Kidney glomerular epithelial cell (primary cell): ENCODE measurements around the gene SPAST.
"Not testable (repeated sequence)": the region's sequence is repeated elsewhere in the genome, so short reads cannot be mapped to it uniquely, and the experiment has no call there.

ENCODE experiments used
- DNase-seq: peaks from one replicate; lab custom pipeline; 2025; lab: John Stamatoyannopoulos, UW

SPAST gene, protein sequence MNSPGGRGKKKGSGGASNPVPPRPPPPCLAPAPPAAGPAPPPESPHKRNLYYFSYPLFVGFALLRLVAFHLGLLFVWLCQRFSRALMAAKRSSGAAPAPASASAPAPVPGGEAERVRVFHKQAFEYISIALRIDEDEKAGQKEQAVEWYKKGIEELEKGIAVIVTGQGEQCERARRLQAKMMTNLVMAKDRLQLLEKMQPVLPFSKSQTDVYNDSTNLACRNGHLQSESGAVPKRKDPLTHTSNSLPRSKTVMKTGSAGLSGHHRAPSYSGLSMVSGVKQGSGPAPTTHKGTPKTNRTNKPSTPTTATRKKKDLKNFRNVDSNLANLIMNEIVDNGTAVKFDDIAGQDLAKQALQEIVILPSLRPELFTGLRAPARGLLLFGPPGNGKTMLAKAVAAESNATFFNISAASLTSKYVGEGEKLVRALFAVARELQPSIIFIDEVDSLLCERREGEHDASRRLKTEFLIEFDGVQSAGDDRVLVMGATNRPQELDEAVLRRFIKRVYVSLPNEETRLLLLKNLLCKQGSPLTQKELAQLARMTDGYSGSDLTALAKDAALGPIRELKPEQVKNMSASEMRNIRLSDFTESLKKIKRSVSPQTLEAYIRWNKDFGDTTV

DNA sequence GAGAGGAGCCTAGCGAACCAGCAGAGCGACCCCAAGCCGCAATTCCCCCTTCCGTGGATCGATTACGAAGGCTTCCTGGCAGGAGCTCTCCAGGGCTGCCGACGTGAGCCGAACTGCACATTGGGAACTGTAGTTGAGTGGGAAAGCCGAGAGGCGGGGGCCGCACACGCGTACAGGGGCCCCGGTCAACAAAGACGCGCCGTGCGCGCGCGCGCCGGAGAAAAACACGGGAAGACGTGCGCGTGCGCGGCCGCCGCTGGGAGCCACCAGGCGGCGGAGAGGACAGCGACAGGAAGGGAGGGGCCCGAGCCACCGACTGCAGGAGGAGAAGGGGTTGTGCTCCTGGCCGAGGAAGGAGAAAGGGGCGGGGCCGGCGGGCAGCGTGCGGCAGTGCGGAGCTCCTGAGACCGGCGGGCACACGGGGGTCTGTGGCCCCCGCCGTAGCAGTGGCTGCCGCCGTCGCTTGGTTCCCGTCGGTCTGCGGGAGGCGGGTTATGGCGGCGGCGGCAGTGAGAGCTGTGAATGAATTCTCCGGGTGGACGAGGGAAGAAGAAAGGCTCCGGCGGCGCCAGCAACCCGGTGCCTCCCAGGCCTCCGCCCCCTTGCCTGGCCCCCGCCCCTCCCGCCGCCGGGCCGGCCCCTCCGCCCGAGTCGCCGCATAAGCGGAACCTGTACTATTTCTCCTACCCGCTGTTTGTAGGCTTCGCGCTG, at the start of gene SPAST:
Gene SPAST (plus strand): TSS at position 247 of the 711 bp plus-strand sequence. CDS start 276 bp downstream, at position 523.
- peak; percentile 98 for DNase-seq

DNA sequence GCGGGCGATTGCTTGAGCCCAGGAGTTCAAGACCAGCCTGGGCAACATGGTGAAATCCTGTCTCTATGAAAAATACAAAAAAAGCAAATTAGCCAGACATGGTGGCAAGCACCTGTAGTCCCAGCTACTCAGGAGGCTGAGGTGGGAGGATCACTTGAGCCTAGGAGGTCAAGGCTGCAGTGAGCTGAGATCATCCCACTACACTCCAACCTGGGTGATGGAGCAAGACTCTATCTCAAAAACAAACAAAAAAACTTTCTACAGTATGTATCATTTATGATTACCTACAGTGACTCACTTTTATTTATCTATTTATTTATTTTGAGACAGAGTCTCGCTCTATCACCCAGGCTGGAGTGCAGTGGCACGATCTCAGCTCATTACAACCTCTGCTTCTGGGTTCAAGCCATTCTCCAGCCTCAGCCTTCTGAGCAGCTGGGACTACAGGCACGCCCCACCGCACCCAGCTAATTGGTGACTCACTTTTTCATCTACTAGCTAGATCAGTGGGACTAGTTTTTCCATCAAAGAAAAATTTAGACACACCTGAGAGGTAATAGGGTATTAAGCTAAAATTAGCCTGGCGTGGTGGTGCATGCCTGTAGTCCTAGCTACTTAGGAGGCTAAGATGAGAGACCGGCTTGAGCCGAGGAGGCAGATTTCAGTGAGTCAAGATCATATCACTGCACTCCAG, 44.4 kb upstream of the SPAST start:
- peak; percentile 3 for DNase-seq

DNA sequence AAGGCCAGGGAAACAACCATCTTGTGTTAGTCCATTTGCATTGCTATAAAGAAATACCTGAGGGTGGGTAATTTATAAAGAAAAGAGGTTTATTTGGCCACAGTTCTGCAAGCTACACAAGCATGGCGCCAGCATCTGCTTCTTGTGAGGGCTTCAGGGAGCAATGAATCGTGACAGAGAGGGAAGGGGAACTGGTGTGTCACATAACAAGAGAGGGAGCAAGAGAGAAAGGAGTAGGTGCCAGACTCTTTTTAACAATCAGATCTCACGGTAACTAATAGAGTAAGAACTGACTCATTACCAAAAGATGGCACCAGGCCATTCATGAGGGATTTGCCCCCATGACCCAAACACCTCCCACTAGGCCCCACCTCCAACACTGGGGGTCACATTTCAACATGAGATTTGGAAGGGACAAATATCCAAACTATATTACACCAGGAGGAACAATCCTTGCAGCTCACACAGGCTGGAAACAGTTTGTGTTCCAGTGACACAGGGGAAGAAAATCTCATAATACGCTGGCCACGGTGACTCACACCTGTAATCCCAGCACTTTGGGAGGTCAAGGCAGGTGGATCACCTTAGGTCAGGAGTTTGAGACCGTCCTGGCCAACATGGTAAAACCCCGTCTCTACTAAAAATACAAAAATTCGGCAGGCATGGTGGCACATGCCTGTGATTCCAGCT, 29.0 kb upstream of the SPAST start:
- DNase-seq: not testable (repeated sequence)

DNA sequence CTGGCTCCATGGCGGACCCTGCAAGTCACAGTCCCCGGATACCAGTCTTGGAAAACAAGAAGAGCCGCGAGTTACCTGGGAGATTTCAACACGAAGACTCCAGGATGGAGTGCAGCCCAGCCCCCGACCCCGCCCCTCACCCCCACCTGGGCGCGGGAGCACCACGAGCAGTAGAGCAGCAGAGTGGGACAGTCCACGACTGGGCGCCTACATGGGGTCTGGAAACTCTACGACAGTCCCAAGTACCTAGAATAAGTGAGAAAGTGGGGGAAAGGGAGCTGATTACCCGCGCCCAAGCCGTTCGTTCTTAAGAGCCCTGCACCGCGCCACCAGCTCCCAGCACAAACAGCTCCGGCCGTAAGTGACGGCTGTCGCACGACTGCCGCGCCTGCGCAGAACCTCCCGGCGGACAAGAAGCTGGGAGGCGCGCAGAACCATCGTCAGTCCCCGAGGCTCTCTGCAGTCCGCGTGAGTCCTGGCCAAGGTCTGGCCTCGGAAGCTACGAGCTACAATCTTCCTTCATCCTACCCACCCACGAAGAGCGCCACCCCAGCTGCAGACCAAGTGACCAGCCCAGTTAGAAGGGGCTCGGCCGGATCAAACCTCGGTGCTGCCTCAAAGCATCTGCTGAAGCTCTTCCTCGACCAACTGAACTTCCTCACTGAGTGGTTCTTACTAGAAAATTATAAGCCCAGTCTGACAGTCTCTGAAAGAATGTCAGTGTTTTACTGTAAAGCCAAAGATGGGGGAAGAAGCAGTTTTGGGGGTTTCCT, 23.7 kb upstream of the SPAST start, which contains the start of gene DPY30:
Gene DPY30 (minus strand): TSS at position 359 of the 773 bp plus-strand sequence. CDS start 349 bp downstream, at position 10.
- peak; percentile 89 for DNase-seq

DNA sequence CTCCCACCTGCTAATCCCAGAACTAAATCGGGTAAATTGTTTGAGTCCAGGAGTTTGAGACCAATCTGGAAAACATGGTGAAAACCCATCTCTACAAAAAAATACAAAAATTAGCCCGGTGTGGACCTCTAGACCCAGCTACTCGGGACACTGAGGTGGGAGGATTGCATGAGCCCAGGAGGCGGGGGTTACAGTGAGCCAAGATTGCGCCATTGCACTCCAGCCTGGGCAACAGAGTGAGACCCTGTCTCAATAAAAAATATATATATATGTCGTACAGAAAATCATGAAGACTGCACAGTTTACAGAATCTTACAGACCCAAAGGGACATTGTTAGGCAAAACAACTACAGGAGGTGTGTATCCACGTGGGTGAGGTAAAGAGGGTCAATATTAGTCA, 19.8 kb upstream of the SPAST start:
- DNase-seq: no peak

DNA sequence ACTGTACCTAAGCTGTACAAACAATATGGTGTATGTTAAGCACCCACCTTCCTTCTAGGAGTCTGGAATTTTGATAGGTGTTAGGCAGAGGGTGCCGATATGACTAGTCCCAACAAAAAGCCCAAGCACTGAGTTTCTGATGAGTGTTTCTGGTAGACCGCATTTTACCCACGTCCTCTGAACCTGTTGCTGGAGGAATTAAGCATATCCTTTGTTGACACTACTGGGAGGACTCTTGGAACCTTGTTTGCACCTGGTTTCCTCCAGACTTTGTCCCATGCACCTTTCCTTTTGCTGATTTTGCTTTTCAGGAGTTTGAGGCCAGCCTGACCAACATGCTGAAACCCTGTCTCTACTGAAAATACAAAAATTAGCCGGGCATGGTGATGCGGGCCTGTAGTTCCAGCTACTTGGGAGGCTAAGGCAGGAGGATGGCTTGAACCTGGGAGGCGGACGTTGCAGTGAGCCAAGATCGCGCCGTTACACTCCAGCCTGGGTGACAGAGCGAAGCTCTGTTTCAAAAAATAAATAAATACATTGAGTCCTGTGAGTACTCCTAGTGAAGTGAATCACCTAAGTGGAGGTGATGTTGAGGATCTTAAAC, 11.4 kb upstream of the SPAST start:
- no peak for DNase-seq

DNA sequence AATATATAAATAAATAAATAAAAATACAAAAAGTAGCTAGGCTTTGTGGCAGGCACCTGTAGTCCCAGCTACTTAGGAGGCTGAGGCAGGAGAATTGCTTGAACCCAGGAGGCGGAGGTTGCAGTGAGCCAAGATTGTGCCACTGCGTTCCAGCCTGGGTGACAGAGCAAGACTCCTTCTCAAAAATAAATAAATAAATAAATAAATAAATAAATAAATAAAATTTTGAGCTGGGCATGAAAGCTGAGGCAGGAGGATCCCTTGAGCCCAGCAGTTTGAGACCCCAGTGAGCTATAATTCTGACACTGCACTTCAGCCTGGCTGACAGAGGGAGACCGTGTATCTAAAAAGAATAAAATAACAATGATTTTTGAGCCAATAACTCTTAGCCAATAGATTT, 8.8 kb upstream of the SPAST start:
- not testable (repeated sequence) for DNase-seq

DNA sequence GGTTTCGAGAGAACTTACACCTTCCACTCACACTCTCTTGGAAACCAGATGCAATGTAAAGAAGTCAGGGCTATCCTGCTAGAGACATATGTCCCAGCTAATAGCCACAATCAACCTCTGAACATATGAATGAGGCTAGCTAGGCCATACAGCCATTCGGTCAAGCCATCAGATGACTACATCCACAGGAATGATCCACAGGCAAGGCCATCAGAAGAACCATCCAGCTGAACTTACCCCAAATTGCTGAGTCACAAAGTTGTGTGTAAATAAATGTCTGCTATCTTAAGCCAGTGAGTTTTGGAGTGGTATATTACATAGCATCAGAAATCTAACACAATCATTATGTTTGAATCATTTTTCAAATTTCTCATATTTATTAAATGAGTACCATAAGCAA, 5.2 kb upstream of the SPAST start:
- no peak for DNase-seq

DNA sequence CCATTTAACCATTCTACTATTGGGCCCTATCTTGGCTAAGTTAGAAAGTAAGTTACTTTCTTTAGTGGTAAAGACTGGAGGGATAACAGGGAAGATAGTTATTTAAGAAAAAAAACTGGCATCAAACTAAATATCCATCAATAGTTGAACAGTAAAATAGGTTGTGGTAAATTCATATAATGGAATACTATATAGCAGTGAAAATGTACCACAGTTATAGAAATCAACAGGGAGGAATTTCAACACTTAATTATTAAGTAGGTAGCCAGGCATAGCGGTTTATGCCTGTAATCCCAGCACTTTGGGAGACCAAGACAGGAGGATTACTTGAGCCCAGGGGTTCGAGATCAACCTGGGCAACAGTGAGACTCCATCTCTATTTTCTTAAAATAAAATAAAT, 3.1 kb upstream of the SPAST start:
- no peak for DNase-seq

DNA sequence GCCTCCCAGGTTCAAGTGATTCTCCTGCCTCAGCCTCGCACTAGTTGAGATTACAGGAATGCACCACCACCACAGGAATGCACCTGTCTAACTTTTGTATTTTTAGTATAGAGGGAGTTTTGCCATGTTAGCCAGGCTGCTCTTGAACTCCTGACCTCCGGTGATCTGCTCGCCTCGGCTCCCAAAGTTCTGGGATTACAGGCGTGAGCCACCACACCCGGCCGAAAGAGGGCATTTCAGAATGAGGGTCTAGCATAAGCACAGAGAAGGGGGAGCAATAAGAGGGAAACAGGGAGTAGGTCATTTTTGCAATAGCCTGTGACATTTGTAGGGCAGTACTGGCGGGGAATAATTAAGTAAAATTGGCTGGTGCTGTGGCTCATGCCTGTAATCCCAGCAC, 1.9 kb upstream of the SPAST start:
- no peak for DNase-seq

DNA sequence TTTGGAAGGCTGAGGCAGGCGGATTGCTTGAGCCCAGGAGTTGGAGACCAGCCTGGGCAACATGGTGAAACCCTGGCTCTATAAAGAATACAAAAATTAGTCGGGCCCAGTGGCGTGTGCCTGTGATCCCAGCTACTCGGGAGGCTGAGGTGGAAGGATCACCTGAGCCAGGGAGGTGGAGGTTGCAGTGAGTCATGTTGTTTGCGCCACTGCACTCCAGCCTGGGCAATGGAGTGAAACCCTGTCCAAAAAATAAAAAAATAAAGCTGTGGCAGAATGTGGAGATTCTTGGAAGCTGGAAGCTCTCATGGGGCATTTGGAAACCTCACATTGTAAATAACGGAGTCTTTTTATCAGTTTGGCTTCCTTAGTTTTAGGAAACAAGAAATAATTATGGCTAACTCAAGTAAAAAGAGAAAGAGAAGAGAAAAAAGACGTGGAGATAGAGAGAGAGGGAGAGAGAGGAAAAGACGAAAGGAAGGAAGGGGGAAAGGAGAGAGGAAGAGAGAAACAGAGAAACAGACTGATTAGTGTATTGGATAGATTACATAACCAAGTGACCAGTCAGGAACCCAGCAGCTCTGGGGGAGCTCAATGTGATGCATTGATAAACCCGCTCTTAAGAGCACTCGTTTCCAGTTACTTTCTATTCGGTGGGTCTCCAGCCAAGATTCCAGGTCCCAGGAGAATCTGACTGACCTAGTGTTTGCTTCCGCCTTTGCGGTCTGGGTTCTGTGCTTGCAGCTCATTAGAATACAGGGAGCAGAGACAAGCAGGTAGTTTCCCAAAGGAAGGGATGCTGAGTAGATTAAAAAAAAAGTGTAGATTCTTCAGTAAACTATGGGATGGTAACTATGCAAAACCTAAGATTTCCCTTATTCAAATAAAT, 1.1 kb upstream of the SPAST start:
- DNase-seq: no peak

DNA sequence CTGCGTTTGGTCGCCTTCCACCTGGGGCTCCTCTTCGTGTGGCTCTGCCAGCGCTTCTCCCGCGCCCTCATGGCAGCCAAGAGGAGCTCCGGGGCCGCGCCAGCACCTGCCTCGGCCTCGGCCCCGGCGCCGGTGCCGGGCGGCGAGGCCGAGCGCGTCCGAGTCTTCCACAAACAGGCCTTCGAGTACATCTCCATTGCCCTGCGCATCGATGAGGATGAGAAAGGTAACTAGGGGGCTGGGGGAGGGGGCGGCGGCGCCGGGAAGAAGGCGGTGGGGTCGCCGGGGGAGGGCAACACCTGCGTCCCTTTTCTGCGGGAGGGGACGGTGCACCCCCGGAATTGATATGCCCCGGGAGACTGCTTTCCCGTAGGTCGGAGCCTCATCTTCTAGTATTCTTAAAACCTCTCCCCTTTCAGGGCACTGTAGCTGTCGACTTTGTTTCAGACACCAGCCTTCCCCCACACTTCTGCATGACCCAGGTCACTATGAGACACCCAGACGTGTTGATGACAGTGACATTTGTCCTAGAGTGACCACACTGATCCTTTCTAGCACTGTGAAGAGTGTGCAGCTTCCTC, 755 bp downstream of the SPAST start:
- no peak for DNase-seq

DNA sequence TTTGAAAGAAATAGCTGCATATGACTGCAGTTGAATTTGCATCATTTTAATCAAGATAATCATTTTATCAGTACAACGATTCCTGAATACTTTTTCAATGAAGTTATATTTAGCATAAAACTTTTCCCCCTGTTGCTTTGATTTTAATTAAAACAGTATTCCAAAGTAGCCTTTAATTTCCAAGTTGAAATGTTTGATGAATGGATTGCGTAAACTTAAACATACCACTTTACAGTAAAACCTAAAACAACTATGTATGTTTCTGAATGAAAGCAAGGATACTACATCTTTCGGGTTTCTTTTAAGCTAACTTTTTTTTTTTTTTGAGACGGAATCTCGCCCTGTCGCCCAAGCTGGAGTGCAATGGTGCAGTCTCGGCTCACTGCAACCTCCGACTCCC, 1.4 kb downstream of the SPAST start:
- no peak for DNase-seq

DNA sequence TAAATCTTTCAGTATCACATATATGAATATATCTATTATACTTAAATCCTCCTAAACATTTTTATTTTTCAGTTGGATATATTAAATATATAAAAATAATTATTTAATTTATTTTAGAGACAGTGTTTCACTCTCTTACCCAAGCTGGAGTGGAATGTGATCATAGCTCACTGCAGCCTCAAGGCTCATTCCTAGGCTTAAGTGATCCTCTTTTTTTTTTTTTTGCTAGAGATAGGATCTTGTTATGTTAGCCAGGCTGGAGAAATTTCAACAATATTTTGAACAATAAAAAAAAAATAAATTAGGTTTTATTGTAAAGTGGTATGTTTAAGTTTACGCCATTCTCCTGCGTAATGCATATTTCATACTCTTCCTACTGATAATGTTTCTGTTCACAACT, 4.2 kb downstream of the SPAST start:
- DNase-seq: no peak

DNA sequence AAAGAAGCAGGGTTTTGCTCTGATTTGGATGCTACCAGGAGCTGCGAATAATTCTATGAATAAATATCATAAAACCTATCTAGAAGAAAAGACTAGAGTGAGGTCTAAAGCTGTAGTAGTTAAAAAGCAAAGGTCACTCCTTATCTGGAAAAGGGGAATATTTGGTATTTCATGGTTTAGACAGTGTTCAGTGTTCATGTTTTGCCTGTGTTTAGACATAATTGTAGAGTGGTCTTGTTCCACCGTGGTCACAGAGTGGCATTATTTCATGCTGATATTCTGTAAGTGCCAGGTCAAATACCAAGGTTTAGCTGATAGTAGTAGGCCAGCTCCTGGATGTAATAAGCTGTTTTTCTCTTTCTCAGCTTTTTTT, 10.8 kb downstream of the SPAST start:
- DNase-seq: no peak

DNA sequence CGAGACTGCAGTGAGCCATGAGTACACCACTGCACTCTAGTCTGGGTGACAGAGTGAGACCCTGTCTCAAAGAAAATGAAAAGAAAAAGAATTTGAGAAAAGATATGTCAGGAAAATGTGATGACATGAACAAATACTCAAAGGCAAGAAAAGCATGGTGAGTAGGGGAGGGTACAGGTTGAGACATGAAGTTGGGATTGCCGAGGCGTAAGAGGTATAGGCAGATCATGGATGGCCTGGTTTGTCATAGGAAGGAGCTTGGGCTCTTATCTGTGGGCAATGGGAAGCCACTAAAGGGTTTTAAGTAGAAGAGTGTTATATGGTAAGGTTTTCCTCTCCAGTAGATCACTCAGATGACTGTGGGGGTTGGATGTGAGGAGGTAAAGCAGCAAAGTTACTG, 32.3 kb downstream of the SPAST start:
- no peak for DNase-seq

DNA sequence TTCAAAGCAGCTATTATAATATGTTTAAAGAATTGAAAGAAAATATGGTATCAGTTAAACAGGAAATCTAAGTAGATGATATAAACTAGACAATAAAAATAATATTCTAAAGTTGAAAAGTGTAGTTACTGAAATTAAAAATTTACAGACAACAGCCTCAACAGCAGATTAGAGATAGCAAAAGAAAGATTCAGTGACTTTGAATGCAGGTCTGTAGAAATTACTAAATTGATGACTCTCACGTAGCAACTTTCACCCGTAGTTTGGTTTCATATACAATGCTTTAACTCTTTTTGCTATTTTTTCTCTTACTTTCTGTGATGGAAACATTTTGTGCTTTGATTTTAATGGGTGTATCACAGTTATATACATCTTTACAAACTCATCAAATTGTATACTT, 44.8 kb downstream of the SPAST start:
- DNase-seq: no peak

DNA sequence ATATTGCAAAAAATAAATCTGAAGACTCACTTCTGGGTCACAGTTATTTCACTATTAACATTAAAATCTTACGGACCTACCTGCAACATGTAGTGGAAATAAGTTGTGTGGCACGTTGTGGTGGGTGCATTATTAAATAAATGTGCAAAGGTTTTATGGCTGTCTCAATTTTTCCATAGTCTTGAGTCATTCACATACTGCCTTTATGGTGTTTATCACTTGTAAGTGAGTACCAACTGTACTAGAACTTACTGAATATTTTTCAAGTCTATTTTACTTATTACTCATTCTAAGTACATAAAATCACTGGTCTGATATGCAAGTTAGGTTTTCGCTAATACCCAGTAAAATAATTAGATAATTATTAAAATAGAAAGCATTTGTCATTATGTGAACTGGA, 54.7 kb downstream of the SPAST start:
- DNase-seq: no peak

DNA sequence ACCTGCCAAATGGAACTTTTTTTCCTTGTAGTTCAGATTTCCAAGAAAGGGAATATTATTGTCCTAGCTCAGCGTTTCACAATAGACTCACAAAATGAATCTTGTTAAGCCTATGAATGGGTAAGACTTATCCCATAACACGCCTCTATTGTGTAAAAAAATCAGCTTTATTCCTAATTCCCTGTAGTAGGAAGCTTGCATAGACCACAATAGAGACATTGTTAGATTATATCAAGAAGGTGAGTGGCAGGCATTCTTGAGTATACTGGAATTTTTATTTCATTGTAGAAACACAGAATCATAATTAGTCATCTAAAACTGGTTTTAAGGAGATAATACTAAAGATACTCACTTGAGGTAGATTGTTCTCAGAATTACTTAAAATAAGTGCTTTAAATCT, 55.8 kb downstream of the SPAST start:
- no peak for DNase-seq
